ENCODE results near the gene TMEM253. TPM values are rescaled to one million over a fixed set of nuclear protein-coding genes. Genes with fewer than 3 reads are reported as not detected.
A peak's percentile ranks its signal among the peaks of the same experiment; 100 is the strongest.

Gene TMEM253
- total RNA-seq, 6 experiments from 2014 or later = 0.18 to 0.35 TPM; not detected in 4

GRCh38 chr14:21136024-21136423, 35.2 kb downstream of the TMEM253 start:
- Mint-ChIP-seq H3K27me3 (ENCODE audit: insufficient read depth) (peaks cover 10% of the 10 kb centered on the region), H3K9me3 (0 out of 2 replicates have a peak, but pooled peaks cover under 1% of the 10 kb centered on the region), H3K36me3 (ENCODE audit: low read depth) (no peaks in the 10 kb centered on the region), H3K4me3 (no peak overlapping the region), H3K27ac (no peak overlapping the region), H3K4me1 (ENCODE audit: low read depth) (no peaks in the 10 kb centered on the region)
- DNase-seq = no peak
- TF ChIP-seq CTCF (IDR thresholded peaks at IDR 0.05) = peak; percentile 84

- Mint-ChIP-seq H3K36me3 (ENCODE audit: low read depth) (peaks cover 4% of the 10 kb centered on the region; the same call in 1 of the 2 replicates), H3K9me3 (peaks cover 7% of the 10 kb centered on the region; the same call in 1 of the 2 replicates), H3K27me3 (ENCODE audit: insufficient read depth) (peaks cover 8% of the 10 kb centered on the region; the same call in 1 of the 2 replicates), H3K4me3 (no peak overlapping the region), H3K27ac (no peak overlapping the region), H3K4me1 (ENCODE audit: low read depth) (no peaks in the 10 kb centered on the region)
- DNase-seq = no peak
- no peak for TF ChIP-seq CTCF (IDR thresholded peaks at IDR 0.05)
Measured at GRCh38 chr14:21142357-21142756, 41.5 kb downstream of the TMEM253 start.

- no peaks in the 10 kb centered on the region for H3K4me1 Mint-ChIP-seq (ENCODE audit: low read depth)
- no peak for DNase-seq
- H3K4me3 Mint-ChIP-seq = no peak overlapping the region
- peaks cover 4% of the 10 kb centered on the region; the same call in 1 of the 2 replicates for H3K36me3 Mint-ChIP-seq (ENCODE audit: low read depth)
- no peak overlapping the region for H3K27ac Mint-ChIP-seq
- peaks cover 7% of the 10 kb centered on the region; the same call in 1 of the 2 replicates for H3K9me3 Mint-ChIP-seq
- peaks cover 12% of the 10 kb centered on the region for H3K27me3 Mint-ChIP-seq (ENCODE audit: insufficient read depth)
- TF ChIP-seq CTCF (IDR thresholded peaks at IDR 0.05) = no peak
Measured at GRCh38 chr14:21145437-21145836, 44.6 kb downstream of the TMEM253 start.

GRCh38 chr14:21149641-21150367, 48.9 kb downstream of the TMEM253 start:
- TF ChIP-seq CTCF (IDR thresholded peaks at IDR 0.05) = no peak
- Mint-ChIP-seq H3K4me1 (ENCODE audit: low read depth) (no peaks in the 10 kb centered on the region), H3K27me3 (ENCODE audit: insufficient read depth) (peaks cover 15% of the 10 kb centered on the region), H3K4me3 (no peak overlapping the region), H3K36me3 (ENCODE audit: low read depth) (peaks cover 4% of the 10 kb centered on the region; the same call in 1 of the 2 replicates), H3K9me3 (peaks cover 7% of the 10 kb centered on the region; the same call in 1 of the 2 replicates), H3K27ac (no peak overlapping the region)
- no peak for DNase-seq

Other genes with a start within 250 kb of the TMEM253 start
- not detected for gene RNASE3, start 209.7 kb upstream of the TMEM253 start, total RNA-seq (2021; fragmentation: NEBNext Ultra II Directional; extraction: Animal tissue kit (Norgen Biotek cat#: 25700))
- gene RNASE2, start 145.6 kb upstream of the TMEM253 start, total RNA-seq (2021; fragmentation: NEBNext Ultra II Directional; extraction: Animal tissue kit (Norgen Biotek cat#: 25700)) = not detected
- 10 to 100 TPM; 29.3 to 34.0 (median 32.7) TPM for gene METTL17, start 111.1 kb upstream of the TMEM253 start, total RNA-seq (2021; fragmentation: NEBNext Ultra II Directional; extraction: Animal tissue kit (Norgen Biotek cat#: 25700))
- gene SLC39A2, start 101.8 kb upstream of the TMEM253 start, total RNA-seq (2021; fragmentation: NEBNext Ultra II Directional; extraction: Animal tissue kit (Norgen Biotek cat#: 25700)) = under 1 TPM in 1 of 6 experiments, not detected in 5; 0.15 TPM
- gene NDRG2, start 76.0 kb upstream of the TMEM253 start, total RNA-seq (2021; fragmentation: NEBNext Ultra II Directional; extraction: Animal tissue kit (Norgen Biotek cat#: 25700)) = under 1 TPM in 4 of 6 experiments, not detected in 2; 0.11 to 0.31 (median 0.23) TPM
- not detected for gene TPPP2, start 70.8 kb upstream of the TMEM253 start, total RNA-seq (2021; fragmentation: NEBNext Ultra II Directional; extraction: Animal tissue kit (Norgen Biotek cat#: 25700))
- not detected for gene RNASE13, start 66.3 kb upstream of the TMEM253 start, total RNA-seq (2021; fragmentation: NEBNext Ultra II Directional; extraction: Animal tissue kit (Norgen Biotek cat#: 25700))
- gene RNASE7, start 58.7 kb upstream of the TMEM253 start, total RNA-seq (2021; fragmentation: NEBNext Ultra II Directional; extraction: Animal tissue kit (Norgen Biotek cat#: 25700)) = not detected
- gene RNASE8, start 43.2 kb upstream of the TMEM253 start, total RNA-seq (2021; fragmentation: NEBNext Ultra II Directional; extraction: Animal tissue kit (Norgen Biotek cat#: 25700)) = not detected
- 10 to 100 TPM; 30.4 to 43.0 (median 40.8) TPM for gene ARHGEF40, start 30.8 kb upstream of the TMEM253 start, total RNA-seq (2021; fragmentation: NEBNext Ultra II Directional; extraction: Animal tissue kit (Norgen Biotek cat#: 25700))
- gene ZNF219, start 2.4 kb upstream of the TMEM253 start, total RNA-seq (2021; fragmentation: NEBNext Ultra II Directional; extraction: Animal tissue kit (Norgen Biotek cat#: 25700)) = 10 to 100 TPM in 2 of 6 experiments, 1 to 10 TPM in 4; 5.3 to 11.2 (median 6.6) TPM
- not detected for gene OR5AU1, start 55.0 kb downstream of the TMEM253 start, total RNA-seq (2021; fragmentation: NEBNext Ultra II Directional; extraction: Animal tissue kit (Norgen Biotek cat#: 25700))
- gene HNRNPC, start 168.4 kb downstream of the TMEM253 start, total RNA-seq (2021; fragmentation: NEBNext Ultra II Directional; extraction: Animal tissue kit (Norgen Biotek cat#: 25700)) = 100 to 1,000 TPM; 528 to 684 (median 604) TPM
- gene RPGRIP1, start 179.0 kb downstream of the TMEM253 start, total RNA-seq (2021; fragmentation: NEBNext Ultra II Directional; extraction: Animal tissue kit (Norgen Biotek cat#: 25700)) = not detected

Data from HFFc6 (cell line).